ENCODE results near the gene DEFB129. TPM values are rescaled to one million over a fixed set of nuclear protein-coding genes. Genes with fewer than 3 reads are reported as not detected.
"Not testable (repeated sequence)": the region's sequence is repeated elsewhere in the genome, so short reads cannot be mapped to it uniquely, and the experiment has no call there.

Gene DEFB129
- total and polyA plus RNA-seq, 10 of the 15 experiments (the other 5 are each of a cell fraction or from before 2014, with no cell fraction given) = not detected

DNA sequence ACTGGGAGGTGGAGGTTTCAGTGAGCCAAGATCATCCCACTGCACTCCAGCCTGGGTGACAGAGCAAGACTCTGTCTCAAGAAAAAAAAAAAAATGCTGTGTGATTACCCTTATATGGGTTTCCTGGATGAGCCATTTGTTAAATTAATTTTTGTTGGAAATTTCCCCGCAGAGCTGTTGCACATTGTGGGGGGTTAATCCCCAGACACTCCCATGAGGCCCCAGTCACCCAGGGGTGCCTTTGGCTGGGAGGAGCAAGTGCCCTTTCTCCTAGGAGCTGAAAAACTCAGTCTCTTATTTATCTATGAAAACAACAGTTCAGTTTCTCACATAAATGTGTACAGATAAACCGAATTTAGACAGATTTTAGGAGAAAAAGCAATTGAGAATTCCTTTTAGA lies 25.7 kb downstream of the DEFB129 start:
- H4K20me1 ChIP-seq (ENCODE audit: control insufficient read depth, insufficient read depth) = no peaks in the 10 kb centered on the region
- no peak overlapping the region for H3K9ac ChIP-seq (ENCODE audit: control insufficient read depth, insufficient read depth, low read length)
- no TSS peak for BruUV-seq (replicated peaks)
- DNase-seq (ENCODE audit: low read depth, low spot score) (no peak), FAIRE-seq (no peak), ATAC-seq (no peak)
- ChIA-PET CTCF (interaction anchor here (0.6 to 1.7 kb wide), 2 partner anchors 14 to 80 kb away, joined by 3 to 9 read pairs; no protein-coding TSS in a partner anchor), POLR2A (no interaction called here), RAD21 (ENCODE audit: unreplicated experiment) (interaction anchor here (1.2 kb wide), 1 partner anchor 11 kb away, joined by 3 read pairs; no protein-coding TSS in a partner anchor), SMC1A (ENCODE audit: uncharacterized antibody, unreplicated experiment) (interaction anchor here (1.2 kb wide), 1 partner anchor 9 kb away, joined by 4 read pairs; no protein-coding TSS in a partner anchor)
- H3K79me2 ChIP-seq (ENCODE audit: control insufficient read depth, insufficient read depth, low read length) = no peaks in the 10 kb centered on the region
- no peaks in the 10 kb centered on the region for H3K36me3 ChIP-seq (ENCODE audit: control insufficient read depth in 2 of 2, insufficient read depth in 2 of 2, low read length in 1 of 2)
- TF ChIP-seq YBX1 (IDR thresholded peaks at IDR 0.05) (no peak), MTA3 (IDR thresholded peaks at IDR 0.05; ENCODE audit: borderline replicate concordance, low read length) (no peak), ESRRA (IDR thresholded peaks at IDR 0.05; ENCODE audit: low read length) (no peak), NR2C1 (IDR thresholded peaks at IDR 0.05) (no peak), PAX8 (IDR thresholded peaks at IDR 0.05) (no peak), NR2F1 (conservative IDR thresholded peaks at IDR 0.05) (no peak), ETV6 (conservative IDR thresholded peaks at IDR 0.05 in 1 of 2, IDR thresholded peaks at IDR 0.05 in 1 of 2; ENCODE audit: borderline replicate concordance in 1 of 2, low read depth in 1 of 2) (no peak), POLR2AphosphoS5 (IDR thresholded peaks at IDR 0.05; ENCODE audit: low read length) (no peak), PAX5 (IDR thresholded peaks at IDR 0.05; ENCODE audit: borderline replicate concordance, low read depth, low read length) (no peak), NRF1 (conservative IDR thresholded peaks at IDR 0.05; ENCODE audit: low read depth, low read length) (no peak), RCOR1 (conservative IDR thresholded peaks at IDR 0.05; ENCODE audit: low read depth, low read length) (no peak), KLF5 (IDR thresholded peaks at IDR 0.05; ENCODE audit: partially characterized antibody) (no peak), SRF (IDR thresholded peaks at IDR 0.05; ENCODE audit: low read depth in 2 of 2, low read length in 2 of 2) (no peak), FOS (IDR thresholded peaks at IDR 0.05; ENCODE audit: borderline replicate concordance, extremely low read depth, insufficient read length) (no peak), RAD51 (IDR thresholded peaks at IDR 0.05) (no peak)
- TF ChIP-seq, protein P1, sequence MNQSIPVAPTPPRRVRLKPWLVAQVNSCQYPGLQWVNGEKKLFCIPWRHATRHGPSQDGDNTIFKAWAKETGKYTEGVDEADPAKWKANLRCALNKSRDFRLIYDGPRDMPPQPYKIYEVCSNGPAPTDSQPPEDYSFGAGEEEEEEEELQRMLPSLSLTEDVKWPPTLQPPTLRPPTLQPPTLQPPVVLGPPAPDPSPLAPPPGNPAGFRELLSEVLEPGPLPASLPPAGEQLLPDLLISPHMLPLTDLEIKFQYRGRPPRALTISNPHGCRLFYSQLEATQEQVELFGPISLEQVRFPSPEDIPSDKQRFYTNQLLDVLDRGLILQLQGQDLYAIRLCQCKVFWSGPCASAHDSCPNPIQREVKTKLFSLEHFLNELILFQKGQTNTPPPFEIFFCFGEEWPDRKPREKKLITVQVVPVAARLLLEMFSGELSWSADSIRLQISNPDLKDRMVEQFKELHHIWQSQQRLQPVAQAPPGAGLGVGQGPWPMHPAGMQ (IDR thresholded peaks at IDR 0.05; ENCODE audit: borderline replicate concordance) = no peak
- TF ChIP-seq, protein P2, sequence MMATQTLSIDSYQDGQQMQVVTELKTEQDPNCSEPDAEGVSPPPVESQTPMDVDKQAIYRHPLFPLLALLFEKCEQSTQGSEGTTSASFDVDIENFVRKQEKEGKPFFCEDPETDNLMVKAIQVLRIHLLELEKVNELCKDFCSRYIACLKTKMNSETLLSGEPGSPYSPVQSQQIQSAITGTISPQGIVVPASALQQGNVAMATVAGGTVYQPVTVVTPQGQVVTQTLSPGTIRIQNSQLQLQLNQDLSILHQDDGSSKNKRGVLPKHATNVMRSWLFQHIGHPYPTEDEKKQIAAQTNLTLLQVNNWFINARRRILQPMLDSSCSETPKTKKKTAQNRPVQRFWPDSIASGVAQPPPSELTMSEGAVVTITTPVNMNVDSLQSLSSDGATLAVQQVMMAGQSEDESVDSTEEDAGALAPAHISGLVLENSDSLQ (IDR thresholded peaks at IDR 0.05) = no peak
- no peak overlapping the region for H3K4me2 ChIP-seq (ENCODE audit: control insufficient read depth, insufficient read depth)
- H3K9me3 ChIP-seq (replicated peaks; ENCODE audit: control insufficient read depth, insufficient read depth, low read length) = no peaks in the 10 kb centered on the region
- in situ Hi-C loops (cut with MboI) = no loop called here
- no peak overlapping the region for H2AFZ ChIP-seq (ENCODE audit: control insufficient read depth, low read depth, low read length)
- no peaks in the 10 kb centered on the region; a peak in 2 of 4 replicates for H3K27me3 ChIP-seq (replicated peaks in 1 of 2; ENCODE audit: control insufficient read depth in 2 of 2, insufficient read depth in 2 of 2, low read length in 1 of 2)
- WGBS (ENCODE audit: insufficient coverage, insufficient replicate concordance, low lambda C conversion rate, missing lambda C conversion rate) = 0% methylated on average over 2 of the region's 2 CpGs
- no peak overlapping the region for H3K27ac ChIP-seq (ENCODE audit: control insufficient read depth, insufficient read depth)
- intact Hi-C loops (cut with micrococcal nuclease; ENCODE audit: unreplicated experiment) = no loop called here
- no peak overlapping the region for H3K4me3 ChIP-seq
- H3K4me1 ChIP-seq (ENCODE audit: control insufficient read depth, insufficient read depth, low read length) = no peaks in the 10 kb centered on the region

GRCh38 chr20:253447-253846 lies 26.4 kb downstream of the DEFB129 start:
- H3K4me3 ChIP-seq; H2AFZ ChIP-seq (ENCODE audit: control insufficient read depth, low read depth, low read length); POLR2A ChIA-PET; in situ Hi-C loops (cut with MboI); FAIRE-seq; H3K27me3 ChIP-seq (replicated peaks in 1 of 2; ENCODE audit: control insufficient read depth in 2 of 2, insufficient read depth in 2 of 2, low read length in 1 of 2); H3K9ac ChIP-seq (ENCODE audit: control insufficient read depth, insufficient read depth, low read length); H3K4me1 ChIP-seq (ENCODE audit: control insufficient read depth, insufficient read depth, low read length); H3K9me3 ChIP-seq (replicated peaks; ENCODE audit: control insufficient read depth, insufficient read depth, low read length); BruUV-seq (replicated peaks); H3K79me2 ChIP-seq (ENCODE audit: control insufficient read depth, insufficient read depth, low read length); intact Hi-C loops (cut with micrococcal nuclease; ENCODE audit: unreplicated experiment); H3K27ac ChIP-seq (ENCODE audit: control insufficient read depth, insufficient read depth); H3K36me3 ChIP-seq (ENCODE audit: control insufficient read depth in 2 of 2, insufficient read depth in 2 of 2, low read length in 1 of 2); H4K20me1 ChIP-seq (ENCODE audit: control insufficient read depth, insufficient read depth); ATAC-seq; H3K4me2 ChIP-seq (ENCODE audit: control insufficient read depth, insufficient read depth); DNase-seq (ENCODE audit: low read depth, low spot score): not testable (repeated sequence)
- 42% methylated on average over 6 of the region's 6 CpGs for WGBS (ENCODE audit: insufficient coverage, insufficient replicate concordance, low lambda C conversion rate, missing lambda C conversion rate)
- ChIA-PET RAD21 (ENCODE audit: unreplicated experiment) (interaction anchor here (1.2 kb wide), 1 partner anchor 10 kb away, joined by 3 read pairs; no protein-coding TSS in a partner anchor), CTCF (interaction anchor here (1.7 kb wide), 1 partner anchor 13 kb away, joined by 9 read pairs; no protein-coding TSS in a partner anchor), SMC1A (ENCODE audit: uncharacterized antibody, unreplicated experiment) (interaction anchor here (1.2 kb wide), 1 partner anchor 10 kb away, joined by 4 read pairs; no protein-coding TSS in a partner anchor)

Measured in GM12878 (cell line).